Gastrocnemius medialis (tissue), 4 donors: ENCODE results near the gene CXXC5.

Experiments used
- POLR2A ChIP-seq, 2 donors: fragments of 450-650 bp; IDR thresholded peaks; one replicate each; pipeline ENCODE4 v1.6.1; 2017; ENCODE audit warnings: antibody characterized with exemption in 2 of 2, mild to moderate bottlenecking in 2 of 2, moderate library complexity in 2 of 2
- TF ChIP-seq, protein P1 (sequence below), 5 experiments: fragments of 450-650 bp in 3 of 5; fragments of 200-600 bp in 2 of 5; sonication (generic) in 2 of 5; IDR thresholded peaks in 4 of 5; conservative IDR thresholded peaks in 1 of 5; 1 replicate in 4 of 5; 2 replicates in 1 of 5; pipeline ENCODE4 v1.5.1; 2016 to 2019; ENCODE audit warnings: antibody characterized with exemption in 5 of 5, mild to moderate bottlenecking in 3 of 5, moderate library complexity in 3 of 5

DNA sequence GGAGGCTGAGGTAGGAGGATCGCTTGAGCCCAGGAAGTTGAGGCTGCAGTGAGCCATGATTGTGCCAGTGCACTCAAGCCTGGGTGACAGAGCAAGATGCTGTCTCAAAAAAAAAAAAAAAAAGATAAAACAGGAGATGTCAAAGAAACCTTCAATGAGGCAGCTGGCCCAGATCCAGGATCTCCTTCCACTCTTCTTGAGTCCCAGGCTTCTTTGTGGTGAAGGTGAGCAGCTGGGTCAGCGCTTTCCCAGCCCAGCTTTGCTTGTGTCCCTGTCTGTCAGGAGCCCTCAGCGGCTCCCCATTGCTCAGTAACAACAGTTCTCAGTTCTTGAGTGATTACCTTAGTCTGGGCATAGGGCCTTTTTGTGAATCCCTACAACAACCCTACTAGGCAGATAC, 78.1 kb downstream of the CXXC5 start:
- TF ChIP-seq POLR2A (IDR thresholded peaks at IDR 0.05), result no peak
- TF ChIP-seq, protein P1, sequence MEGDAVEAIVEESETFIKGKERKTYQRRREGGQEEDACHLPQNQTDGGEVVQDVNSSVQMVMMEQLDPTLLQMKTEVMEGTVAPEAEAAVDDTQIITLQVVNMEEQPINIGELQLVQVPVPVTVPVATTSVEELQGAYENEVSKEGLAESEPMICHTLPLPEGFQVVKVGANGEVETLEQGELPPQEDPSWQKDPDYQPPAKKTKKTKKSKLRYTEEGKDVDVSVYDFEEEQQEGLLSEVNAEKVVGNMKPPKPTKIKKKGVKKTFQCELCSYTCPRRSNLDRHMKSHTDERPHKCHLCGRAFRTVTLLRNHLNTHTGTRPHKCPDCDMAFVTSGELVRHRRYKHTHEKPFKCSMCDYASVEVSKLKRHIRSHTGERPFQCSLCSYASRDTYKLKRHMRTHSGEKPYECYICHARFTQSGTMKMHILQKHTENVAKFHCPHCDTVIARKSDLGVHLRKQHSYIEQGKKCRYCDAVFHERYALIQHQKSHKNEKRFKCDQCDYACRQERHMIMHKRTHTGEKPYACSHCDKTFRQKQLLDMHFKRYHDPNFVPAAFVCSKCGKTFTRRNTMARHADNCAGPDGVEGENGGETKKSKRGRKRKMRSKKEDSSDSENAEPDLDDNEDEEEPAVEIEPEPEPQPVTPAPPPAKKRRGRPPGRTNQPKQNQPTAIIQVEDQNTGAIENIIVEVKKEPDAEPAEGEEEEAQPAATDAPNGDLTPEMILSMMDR (IDR thresholded peaks at IDR 0.05 in 4 of 5, conservative IDR thresholded peaks at IDR 0.05 in 1 of 5), result no peak
